Measurements from ENCODE around the gene RAP1GAP.

RAP1GAP gene

DNA sequence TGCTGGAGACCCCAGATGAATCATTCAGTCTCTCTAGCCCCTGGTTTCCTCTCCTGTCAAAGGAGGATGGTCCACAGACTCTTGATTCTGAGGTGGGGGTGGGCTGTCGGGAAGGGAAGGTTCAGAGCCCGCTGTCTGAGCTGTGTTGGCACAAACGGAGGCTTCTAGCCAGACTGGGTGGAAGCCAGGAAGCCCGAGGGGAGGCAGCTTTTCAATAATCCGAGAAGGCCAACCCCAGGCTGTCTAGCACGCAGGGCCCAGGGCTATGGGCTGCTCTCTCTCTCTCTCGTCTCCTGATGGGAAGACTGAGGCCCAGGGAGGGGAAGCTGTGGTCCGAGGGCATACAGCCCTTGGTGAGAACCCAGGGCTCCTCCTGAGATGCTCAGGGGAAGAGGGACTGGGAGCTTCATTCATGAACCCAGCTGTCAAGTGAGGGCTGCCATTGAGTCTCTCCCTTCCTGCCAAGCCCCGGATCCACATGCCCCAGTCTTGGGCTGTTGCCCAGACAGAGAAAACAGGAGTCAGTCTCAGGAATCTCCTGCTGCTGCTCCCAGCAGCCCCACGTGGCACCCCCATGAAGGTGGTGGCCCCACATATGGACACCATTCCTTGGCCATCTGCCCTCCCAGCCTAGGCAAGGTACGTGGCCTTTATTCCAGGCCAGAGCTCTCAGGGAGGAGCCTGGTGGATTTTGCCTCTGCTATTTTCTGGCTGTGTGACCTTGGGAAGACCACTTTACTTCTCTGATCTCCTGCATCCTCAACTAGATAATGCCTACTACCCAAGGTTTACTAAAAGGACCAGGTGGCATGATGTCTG is 44.4 kb downstream of the RAP1GAP start:
- no peak for DNase-seq

DNA sequence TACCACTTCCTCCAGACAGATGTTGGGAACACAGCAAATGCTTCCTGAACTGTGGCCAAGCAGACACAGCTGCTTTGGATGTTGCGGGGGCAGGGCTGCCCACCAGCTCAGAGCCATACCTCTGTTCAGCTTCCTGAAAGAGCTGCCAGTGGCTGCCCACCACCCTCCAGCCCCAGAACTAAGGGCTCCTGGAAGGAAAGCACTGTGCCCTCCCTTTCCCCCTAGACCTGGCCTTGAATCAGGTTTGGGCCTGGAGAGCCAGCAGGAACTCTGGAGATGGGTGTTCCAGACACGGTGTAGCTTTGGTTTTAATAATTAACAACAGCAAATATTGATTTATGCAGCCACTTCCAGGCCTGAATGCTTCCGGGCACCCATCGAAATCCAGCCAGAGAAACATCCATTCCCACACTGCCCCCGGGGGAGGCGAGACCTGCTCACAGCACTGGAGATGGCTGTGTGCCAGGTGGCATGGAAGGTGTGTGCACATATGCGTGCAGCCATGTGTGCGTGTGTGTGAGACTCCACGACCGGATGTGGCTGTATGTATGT is 45.7 kb downstream of the RAP1GAP start:
- DNase-seq: no peak

DNA sequence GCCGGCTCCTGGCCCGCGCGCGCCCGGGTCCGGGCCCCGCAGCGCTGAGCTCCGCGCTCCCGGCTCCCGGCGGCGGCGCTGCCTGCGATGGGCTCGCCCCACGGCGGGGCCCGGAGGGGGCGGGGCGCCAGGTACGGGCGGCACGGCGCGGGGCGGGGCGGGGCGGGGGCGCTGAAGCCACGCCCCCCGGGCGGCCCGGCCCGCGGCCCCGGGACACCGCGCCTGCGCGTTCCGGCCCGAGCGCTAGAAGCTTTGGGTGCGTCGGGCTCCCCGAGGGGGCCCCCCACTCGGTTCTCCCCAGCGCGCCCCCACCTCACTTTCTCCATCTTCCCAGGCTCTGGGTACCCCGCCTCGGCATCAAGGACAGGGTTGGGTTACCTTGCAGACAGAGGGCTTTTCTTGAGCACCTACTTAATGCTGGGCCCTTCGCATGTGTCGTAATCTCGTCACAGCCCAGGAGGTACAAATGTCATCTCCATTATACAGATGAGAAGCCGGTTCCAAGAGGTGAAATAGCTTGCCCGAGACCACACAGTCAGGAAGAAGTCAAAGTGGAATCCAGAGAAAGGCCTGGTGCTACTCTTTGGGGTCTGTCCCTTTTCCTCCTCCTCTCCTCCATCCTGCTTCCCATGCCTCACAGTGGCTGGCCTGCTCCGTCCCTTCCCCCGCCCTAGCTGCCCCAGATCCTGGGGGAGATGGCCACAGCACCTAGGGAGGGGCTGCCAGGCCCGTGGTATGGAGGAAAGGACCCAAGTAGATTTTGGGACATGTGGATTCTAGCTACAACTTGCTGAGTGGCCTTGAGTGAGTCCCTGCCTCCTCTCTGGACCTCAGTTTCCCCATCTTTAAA is 46.5 kb downstream of the RAP1GAP start:
- peak; percentile 62 for DNase-seq

DNA sequence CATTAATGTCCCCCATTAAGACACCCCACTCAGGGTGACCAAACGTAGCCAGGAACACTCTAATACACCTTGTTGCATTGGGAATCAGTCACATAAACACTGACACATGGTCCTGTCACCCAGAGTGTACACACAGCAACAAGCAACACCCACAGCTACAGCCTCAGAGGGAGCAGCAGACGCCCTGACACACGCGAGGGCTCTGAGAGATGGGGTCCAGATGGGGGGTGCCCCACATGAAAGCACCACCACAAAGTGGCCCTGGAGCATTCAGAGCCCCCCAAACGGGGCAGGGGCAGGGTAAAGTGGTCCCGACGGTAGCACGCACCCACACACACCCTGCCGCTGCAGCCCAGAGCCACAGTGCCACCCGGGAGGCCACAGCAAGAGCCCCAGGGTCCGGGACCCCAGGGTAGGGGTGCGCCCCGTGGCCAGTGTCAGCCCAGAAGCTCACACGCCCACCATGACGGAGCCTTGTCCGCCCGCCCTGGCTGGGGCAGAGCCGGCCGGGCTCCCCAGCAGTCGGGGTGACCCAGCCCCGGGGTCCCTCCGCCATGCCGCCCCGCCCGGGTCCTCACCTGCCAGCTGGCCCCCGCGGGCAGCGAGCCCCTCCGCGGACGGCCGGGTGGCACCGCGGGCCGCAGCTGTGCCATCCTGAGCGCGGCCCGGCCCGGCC is 47.3 kb downstream of the RAP1GAP start:
- no peak for DNase-seq

DNA sequence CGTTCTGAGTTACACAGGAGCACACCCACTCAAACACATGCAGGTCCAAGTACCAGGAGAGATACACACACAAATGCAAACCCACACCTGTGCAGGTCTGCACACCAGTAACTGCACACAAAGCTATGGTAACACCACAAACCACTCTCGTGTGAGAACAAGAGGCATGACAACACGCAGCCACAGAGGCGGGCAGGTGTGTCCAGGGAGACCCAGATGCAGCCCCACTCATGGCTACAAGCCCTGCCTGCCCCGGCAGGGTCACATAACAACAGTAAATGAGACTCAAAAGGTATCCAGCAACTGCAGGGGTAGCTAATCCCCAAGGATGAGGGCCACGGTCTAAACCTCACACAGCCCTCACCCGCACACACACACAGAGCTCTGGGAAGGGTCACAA is 48.1 kb downstream of the RAP1GAP start:
- DNase-seq: no peak

DNA sequence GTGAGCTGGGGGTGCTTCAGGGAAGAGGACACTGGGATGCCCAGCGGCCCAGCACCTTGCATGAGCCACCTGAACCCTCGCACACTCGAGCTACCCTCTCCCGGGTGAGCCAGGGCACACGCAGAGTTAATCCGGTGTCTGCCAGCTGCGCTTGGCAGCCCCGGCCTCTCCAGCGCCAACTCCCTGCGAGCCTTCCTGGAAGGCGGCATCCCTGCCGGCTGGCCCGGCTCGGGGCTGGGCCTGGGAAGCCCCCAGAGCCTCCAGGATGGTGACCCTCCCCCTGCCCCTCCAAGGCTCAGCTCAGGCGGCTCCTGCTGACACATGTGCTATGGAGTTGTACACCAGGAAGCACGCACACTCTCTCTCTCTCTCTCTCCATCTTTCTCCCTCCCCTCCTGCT is 48.7 kb downstream of the RAP1GAP start:
- DNase-seq: no peak

DNA sequence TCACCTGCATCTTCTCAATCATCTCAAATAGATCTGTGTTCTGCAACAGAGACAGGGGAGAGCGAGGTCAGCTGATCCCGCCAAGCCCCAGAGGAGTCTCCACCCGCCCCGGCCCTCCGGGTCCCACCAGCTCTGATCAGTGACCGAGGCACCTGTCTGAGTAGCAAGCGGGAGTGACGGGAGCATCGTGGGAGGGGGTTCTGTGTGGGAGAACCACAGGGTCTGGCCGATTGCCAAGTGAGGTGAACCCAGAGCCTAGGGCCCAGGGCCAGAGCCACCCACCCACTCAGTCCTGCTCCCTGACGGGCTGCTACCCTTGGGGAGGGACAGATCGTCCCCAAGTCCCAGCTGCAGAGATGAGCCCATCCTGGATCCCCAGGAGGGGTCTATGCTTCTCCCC is 49.1 kb downstream of the RAP1GAP start:
- no peak for DNase-seq

DNA sequence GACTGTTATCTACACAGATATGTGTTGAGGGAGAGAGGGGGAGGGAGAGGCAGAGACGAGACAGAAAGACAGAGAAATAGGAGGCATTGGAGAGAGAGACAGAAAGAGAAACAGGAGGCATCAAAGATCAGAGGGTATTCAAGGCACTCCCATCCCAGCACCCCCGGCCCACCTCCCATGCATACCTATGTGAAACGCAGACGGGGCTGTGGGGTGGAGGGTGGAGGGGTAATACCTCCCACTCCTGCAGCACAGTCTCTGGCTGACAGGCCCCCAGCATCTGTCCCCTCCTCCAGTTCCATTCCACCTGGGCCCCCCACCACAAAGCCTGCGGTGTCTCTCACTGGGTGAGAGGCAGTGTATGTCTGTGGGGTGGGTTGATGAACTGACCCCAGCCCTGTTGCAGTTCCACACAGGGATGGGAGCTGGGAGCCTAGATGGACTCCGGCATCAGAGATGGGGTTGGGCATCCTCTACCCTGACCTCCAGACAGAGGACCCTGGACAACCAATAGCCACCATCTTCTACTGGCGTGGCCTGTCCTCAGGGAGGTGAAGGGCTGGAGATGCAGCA is 49.7 kb downstream of the RAP1GAP start:
- no peak for DNase-seq

DNA sequence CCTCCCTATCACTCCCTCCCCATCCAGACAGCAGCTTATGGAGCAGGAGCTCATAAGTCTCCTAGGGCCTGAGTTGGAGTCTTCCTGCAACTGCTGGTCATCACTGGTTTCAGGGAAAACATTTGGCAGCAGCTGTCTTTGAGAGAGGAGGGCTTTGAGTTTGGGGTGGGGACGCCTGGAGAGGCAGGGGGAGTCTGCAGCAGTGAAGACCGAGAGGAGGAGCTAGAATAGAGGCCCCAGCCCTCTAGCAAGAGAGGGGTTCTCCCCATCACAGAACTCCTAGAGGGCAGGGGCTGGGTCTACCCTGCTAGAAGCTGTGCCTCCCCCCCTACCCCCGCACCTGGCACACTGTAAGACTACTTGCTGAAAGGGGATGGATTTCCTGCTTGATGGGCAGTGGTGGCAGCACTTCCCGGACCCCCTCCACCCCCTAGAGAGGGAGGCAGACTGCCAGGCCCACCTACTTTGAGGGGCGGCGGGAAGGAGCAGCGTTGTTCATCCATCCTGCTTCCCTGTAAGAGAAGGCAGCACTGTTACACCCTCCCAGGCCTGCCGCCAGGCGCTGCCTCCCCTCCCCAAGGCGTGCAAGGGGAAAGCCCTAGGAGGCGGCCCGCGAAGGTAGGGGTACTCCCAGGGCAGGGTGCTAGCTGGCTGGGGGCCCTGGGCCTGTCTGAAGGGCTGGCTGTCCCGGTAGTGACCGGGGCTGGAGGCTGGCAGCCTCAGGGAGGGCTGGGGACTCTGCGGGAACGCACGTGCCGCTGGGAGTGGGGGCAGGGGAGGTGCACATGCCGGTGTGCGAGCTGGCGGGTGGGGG is 50.4 kb downstream of the RAP1GAP start:
- DNase-seq: no peak

DNA sequence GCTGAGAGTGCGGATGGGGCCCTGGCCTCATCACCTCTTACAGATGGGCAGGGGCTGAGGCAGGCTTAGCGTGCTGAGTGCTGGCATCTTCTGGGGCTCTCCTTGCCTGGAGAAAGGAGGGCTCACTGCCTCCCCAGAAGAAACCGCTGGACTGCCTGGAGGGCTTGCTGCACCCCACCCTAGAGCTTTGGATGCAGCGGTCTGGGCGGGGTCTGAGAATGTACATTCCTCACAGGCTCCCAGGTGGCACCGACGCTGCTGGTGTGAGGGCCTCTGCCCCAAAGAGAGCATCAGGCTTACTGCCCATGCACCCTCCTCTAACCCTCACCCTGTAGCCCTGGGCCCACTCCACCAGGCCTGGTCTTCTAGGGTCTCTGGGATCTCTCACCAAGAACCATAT is 51.1 kb downstream of the RAP1GAP start:
- no peak for DNase-seq

DNA sequence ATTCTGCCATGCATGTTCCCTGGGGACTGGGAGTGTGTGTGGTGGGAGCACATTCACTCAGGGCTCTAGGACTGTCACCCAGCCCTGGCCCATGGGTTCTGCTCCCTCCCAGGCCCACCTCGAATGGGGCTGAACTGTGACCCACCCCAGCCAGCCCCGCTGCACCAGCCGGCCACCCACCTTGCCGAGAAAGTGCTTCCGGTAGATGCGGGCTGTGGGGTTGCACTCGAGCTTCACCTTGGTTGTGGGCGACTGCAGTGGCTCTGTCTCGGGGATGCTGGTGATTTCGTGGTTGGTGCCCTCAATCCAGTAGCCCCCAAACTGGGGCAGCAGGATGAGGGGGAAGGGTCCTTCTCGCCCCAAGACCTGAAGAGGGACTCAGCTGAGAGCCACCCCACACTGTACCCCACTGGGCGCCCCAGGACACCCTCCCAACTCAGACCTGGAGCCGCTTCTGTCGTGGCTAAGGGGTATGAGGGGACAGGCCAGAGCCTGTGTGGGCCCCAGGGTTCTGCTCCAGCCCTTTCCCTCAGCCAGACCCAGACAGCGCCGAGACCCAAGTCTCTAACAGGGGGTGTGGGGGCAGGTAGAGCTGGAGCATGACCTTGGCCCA is 51.9 kb downstream of the RAP1GAP start:
- DNase-seq: no peak

DNA sequence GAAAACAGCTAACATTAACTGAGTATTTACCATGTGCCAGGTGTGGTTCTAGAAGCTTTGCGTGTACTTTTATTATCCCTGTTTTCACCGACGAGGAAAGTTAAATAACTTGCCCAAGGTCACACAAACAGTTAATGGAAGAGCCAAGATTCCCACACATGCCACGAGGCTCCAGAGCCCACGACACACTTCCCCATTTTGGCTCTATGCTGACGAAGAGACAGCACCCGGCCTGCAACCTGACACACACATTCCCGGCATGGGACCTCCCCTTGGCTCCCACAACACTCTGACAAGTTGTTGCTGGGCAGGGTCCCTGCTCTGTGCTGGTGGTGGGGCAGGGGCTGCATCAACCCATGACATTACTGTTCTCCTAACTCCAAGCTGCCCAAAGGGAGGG is 52.8 kb downstream of the RAP1GAP start:
- DNase-seq: no peak

DNA sequence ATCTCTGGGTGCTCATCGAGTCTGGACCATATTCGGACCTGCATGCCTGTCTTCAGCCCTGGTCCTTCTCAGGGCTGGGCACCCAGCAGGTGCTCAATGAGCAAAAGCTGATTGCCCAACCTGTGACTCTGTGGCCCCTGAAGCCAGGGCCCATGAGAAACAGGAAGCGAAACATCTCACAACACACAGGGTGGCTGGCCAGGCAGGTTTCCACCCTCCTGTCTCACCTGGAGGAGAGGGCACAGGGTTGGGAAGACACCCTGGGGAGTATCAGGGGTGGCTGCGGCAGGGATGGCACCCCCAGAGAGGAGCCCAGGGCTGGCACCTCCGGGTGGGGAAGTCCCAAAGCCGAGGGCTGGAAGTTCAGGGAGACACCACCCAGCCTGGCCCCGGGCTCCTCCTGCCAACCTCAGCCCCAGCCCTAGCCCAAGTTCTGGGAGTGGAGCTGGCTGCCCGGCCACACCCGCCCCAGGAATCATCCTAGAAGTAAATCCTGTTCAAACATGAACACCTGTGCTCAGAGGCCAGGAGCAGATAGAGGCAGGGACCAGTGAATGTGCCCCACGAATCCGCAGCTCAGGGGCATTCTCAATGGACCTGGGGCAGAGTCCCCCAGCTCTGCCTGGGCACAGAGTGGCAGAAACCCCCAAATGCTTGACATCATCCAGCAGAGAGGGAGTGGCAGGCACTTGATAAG is 54.6 kb downstream of the RAP1GAP start:
- no peak for DNase-seq

DNA sequence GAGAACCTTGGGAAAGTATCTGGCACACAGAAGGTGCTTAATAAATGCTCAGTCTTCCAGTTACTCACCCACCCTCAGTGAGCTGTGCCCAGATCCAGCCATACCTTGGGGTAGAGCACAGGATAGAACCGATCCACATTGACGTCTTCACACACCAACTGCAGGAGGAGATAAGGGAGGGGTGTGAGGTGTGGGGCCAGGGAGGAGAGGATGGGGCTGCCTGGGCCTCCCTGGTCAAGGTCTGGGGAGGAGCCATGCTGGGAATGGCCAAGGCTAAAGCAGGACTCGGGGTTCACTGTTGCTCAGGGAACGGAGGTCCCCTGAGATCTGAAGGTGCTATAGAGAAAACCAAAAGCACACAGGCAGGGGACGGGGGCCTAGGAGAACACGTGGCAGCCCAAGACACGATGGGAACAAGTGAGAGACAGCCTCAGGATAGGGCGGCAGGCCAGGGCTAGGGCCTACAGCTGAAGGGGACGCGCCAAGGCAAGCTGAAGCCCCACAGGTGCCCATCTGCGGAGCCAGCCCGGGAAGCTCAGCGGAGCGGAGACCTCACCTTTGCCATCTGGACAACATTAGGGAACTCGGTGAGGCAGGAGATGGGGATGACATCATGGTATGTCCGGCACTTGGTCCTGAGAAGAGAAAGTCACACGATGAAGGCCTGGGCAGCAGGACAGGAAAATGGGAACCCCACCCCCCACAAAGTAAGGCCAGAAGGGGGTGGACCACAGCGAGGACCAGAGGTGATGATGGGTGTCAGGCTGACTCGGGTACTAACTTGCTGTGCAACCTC is 55.9 kb downstream of the RAP1GAP start:
- DNase-seq: no peak

DNA sequence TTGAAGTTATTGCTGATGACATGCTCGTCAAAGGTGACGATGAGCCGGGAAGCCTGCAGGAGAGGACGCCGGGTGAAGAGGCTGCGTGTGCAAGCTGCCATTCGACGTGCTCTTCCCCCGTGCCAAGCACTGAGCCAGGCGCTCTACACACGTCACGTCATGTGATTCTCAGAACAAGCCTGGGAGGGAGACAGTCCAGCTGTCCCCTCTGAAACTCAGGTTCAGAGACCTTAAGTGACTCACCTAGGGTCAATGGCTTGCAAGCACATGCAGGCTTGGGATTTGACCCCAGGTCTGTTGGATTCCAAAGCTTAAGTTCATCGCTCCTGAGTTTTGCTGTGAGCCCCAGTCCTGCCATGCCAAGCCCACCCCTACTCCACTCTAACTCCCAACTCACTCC is 57.1 kb downstream of the RAP1GAP start:
- DNase-seq: no peak

DNA sequence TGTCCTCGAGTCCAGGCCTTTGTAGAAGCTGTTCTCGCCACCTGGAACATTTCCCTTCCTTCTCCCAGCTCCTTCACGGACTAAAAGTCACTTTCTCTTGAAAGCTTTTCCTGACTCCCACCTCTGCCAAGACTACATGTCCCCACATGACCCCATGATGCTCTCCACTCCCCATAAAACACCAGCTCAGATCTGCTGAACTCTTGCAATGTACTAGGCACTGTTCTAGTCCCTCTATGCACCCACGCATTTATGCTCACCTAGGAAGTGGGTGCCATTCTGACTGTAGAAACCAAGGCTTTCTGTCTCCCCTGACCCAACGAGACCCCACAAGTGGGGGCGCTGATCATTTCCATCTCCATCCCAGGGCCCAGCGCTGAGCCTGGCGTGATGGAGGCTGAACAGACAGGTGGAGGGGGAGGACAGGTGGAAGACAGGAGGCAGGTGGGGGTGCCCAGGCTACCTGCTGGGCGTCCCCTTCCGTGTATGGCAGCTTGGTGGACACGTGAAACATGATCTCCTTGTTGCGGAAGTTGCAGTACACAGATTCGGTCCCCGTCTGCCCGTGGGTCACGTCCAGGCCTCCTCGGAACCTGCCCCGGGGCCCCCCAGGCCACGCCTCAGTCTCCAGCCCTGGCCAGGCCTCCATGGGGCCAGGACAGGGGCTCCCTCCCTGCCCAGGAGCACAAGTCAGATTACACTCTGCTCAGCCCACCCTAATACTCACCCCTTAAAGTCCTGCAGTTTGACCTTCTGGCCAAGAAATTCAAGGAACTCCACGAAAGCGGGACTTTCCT is 58.0 kb downstream of the RAP1GAP start:
- no peak for DNase-seq

DNA sequence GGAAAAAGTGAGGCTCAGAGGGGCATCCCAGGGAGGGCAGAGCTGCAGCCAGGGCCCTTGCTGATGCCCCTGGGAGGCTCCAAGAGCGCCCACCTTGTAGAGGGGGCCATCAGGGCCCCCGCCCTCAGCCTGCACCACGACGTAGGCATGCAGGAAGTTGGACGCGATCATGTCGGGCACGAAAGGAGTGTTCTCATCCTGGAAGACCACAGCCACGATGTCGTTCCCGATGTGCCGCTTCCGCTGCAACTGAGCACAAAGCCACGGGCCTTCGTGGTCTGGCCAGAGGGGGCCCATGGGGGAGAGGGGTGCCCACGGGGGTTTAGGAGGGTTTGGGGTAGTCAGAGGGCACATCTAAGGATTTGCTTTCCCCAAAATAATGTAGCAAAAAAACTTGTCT is 59.1 kb downstream of the RAP1GAP start:
- DNase-seq: no peak

DNA sequence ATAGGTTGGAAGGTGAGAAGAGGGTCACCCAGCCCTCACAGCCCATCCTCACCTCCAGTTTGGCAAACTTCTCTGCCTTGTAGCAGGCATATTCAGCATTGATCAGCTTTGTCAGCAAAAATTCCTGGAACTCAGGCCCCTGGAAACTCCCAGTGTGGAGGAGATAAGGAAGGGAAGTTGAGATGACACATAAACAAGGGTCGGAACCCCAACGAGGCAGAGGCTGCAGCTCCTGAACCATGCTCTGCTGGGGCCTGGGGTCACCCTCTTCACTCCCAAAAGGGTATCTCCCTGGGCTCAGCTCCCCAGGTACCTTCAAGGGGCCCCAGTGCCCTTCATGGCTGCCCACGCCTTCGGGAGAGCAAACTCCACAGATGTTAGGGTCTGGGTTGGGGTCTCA is 60.4 kb downstream of the RAP1GAP start:
- no peak for DNase-seq

Data from stimulated activated CD4-positive, alpha-beta T cell treated with anti-CD3 and anti-CD28 coated beads, Interleukin-12 subunit alpha, Interleukin-12 subunit beta, amount 100 ng/mL, for 4 hours (primary cell).